Measurements from ENCODE around the gene PCDHGB7. TPM values are rescaled to one million over a fixed set of nuclear protein-coding genes. Genes with fewer than 3 reads are reported as not detected.
A peak's percentile ranks its signal among the peaks of the same experiment; 100 is the strongest.

Gene PCDHGB7
- total RNA-seq, 4 donors from 2014 or later = 7.8 to 25.2 (median 10.2) TPM

DNA sequence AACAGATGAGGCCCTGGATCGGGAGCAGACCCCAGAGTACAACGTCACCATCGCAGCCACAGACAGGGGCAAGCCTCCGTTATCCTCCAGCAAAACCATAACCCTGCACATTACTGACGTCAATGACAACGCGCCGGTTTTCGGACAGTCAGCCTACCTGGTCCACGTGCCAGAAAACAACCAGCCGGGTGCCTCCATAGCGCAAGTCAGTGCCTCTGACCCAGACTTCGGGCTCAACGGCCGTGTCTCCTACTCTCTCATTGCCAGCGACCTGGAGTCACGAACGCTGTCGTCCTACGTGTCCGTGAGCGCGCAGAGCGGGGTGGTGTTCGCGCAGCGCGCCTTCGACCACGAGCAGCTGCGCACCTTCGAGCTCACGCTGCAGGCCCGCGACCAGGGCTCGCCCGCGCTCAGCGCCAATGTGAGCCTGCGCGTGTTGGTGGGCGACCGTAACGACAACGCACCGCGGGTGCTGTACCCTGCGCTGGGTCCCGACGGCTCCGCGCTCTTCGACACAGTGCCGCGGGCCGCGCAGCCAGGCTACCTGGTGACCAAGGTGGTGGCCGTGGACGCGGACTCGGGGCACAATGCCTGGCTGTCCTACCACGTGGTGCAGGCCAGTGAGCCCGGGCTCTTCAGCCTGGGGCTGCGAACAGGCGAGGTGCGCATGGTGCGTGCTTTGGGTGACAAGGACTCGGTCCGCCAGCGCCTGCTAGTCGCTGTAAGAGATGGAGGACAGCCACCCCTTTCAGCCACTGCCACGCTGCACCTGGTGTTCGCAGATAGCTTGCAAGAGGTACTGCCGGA lies 1.8 kb downstream of the PCDHGB7 start:
- DNase-seq (ENCODE audit: low spot score) = no peak
- TF ChIP-seq, protein P1, sequence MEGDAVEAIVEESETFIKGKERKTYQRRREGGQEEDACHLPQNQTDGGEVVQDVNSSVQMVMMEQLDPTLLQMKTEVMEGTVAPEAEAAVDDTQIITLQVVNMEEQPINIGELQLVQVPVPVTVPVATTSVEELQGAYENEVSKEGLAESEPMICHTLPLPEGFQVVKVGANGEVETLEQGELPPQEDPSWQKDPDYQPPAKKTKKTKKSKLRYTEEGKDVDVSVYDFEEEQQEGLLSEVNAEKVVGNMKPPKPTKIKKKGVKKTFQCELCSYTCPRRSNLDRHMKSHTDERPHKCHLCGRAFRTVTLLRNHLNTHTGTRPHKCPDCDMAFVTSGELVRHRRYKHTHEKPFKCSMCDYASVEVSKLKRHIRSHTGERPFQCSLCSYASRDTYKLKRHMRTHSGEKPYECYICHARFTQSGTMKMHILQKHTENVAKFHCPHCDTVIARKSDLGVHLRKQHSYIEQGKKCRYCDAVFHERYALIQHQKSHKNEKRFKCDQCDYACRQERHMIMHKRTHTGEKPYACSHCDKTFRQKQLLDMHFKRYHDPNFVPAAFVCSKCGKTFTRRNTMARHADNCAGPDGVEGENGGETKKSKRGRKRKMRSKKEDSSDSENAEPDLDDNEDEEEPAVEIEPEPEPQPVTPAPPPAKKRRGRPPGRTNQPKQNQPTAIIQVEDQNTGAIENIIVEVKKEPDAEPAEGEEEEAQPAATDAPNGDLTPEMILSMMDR (IDR thresholded peaks at IDR 0.05) = no peak
- ATAC-seq (ENCODE audit: low FRiP score) = no peak

DNA sequence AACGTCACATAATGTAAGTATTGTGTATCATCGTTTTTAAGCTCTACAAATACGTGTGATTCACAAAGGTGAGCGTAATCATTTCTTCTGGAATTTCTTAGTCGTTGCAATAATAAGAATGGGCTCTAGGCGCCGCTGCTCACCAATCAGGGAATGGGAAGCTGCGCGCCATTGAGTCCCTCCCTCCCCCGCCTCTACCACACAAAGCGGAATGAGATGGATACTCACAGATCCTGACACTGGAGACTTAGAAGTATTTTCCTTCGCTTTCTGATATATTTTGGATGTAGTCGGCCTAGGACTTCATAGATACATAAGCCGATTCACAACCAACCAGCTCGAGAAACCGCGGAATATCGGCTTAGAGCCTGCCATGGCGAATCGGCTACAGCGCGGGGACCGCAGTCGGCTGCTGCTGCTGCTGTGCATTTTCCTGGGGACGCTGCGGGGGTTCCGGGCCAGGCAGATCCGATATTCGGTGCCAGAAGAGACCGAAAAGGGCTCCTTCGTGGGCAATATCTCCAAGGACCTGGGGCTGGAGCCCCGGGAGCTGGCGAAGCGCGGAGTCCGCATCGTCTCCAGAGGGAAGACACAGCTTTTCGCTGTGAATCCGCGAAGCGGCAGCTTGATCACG lies 3.5 kb downstream of the PCDHGB7 start, which contains the start of gene PCDHGA11:
Gene PCDHGA11 (plus strand): TSS at position 197 of the 634 bp plus-strand sequence. CDS start 177 bp downstream, at position 374.
- no peak for ATAC-seq (ENCODE audit: low FRiP score)
- TF ChIP-seq, protein P1 (IDR thresholded peaks at IDR 0.05) = no peak
- DNase-seq (ENCODE audit: low spot score) = no peak

DNA sequence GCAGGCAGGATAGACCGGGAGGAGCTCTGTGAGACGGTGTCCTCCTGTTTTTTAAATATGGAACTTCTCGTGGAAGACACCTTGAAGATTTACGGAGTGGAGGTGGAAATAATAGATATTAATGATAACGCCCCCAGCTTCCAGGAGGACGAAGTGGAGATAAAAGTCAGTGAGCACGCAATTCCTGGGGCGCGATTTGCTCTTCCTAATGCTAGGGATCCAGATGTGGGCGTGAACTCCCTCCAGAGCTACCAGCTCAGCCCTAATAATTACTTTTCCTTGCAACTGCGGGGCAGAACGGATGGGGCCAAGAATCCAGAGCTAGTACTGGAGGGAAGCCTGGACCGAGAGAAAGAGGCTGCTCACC lies 4.0 kb downstream of the PCDHGB7 start:
- no peak for DNase-seq (ENCODE audit: low spot score)
- no peak for ATAC-seq (ENCODE audit: low FRiP score)
- TF ChIP-seq, protein P1 (IDR thresholded peaks at IDR 0.05) = no peak

- TF ChIP-seq, protein P1 (IDR thresholded peaks at IDR 0.05) = no peak
- DNase-seq (ENCODE audit: low spot score) (no peak), ATAC-seq (ENCODE audit: low FRiP score) (no peak)
Observed at GRCh38 chr5:141422742-141423291, 5.3 kb downstream of the PCDHGB7 start.

GRCh38 chr5:141427783-141428426 lies 10.4 kb downstream of the PCDHGB7 start:
- ATAC-seq (ENCODE audit: low FRiP score) (no peak), DNase-seq (ENCODE audit: low spot score) (no peak)
- TF ChIP-seq, protein P1 (IDR thresholded peaks at IDR 0.05) = no peak

- ATAC-seq (ENCODE audit: low FRiP score) (peak; percentile 83), DNase-seq (ENCODE audit: low spot score) (no peak)
- TF ChIP-seq, protein P1 (IDR thresholded peaks at IDR 0.05) = no peak
Observed at GRCh38 chr5:141430332-141431113, 13.0 kb downstream of the PCDHGB7 start, which contains the start of gene PCDHGA12. PCDHGA12 (plus strand) TSS chr5:141430507; CDS start chr5:141430760, 253 bp downstream.

Data from omental fat pad (tissue), 4 donors.